Gastroesophageal sphincter (tissue), 4 donors: ENCODE measurements around the gene AQP7. TPM values are rescaled to one million over a fixed set of nuclear protein-coding genes. Genes with fewer than 3 reads are reported as not detected.

Source experiments
- ATAC-seq: fragments of 150-250 bp; one replicate; pipeline ENCODE4 v1.9.1; 2016; ENCODE audit warnings: mild to moderate bottlenecking, moderate library complexity
- H3K27ac ChIP-seq, 4 donors: fragments of 200-600 bp; sonication (generic) in 3 of 4; 1 replicate in 3 of 4; 2 replicates in 1 of 4; pipeline ENCODE4 v1.5.1; 2016 to 2019
- H3K27me3 ChIP-seq: fragments of 200-600 bp; sonication (generic); one replicate; pipeline ENCODE4 v1.5.1; 2019
- H3K36me3 ChIP-seq, 2 donors: fragments of 200-600 bp; sonication (generic); one replicate each; pipeline ENCODE4 v1.5.1; 2019; ENCODE audit warnings: control low read depth in 1 of 2
- H3K4me1 ChIP-seq, 3 donors: fragments of 200-600 bp; sonication (generic); 1 replicate in 2 of 3; 2 replicates in 1 of 3; pipeline ENCODE4 v1.5.1; 2016 to 2019; ENCODE audit warnings: control low read depth in 2 of 3
- H3K4me3 ChIP-seq, 2 donors: fragments of 200-600 bp; sonication (generic); one replicate each; pipeline ENCODE4 v1.5.1; 2019; ENCODE audit warnings: mild to moderate bottlenecking in 1 of 2, moderate library complexity in 1 of 2
- H3K9me3 ChIP-seq, 3 donors: fragments of 200-600 bp; sonication (generic); one replicate each; pipeline ENCODE4 v1.5.1; 2017 to 2019; ENCODE audit warnings: control low read depth in 2 of 3
- CTCF ChIP-seq, 4 experiments: fragments of 200-600 bp in 2 of 4; fragments of 450-650 bp in 2 of 4; sonication (generic) in 1 of 4; IDR thresholded peaks; one replicate each; pipeline ENCODE4 v1.5.1; 2017 to 2019; ENCODE audit warnings: antibody characterized with exemption in 4 of 4, mild to moderate bottlenecking in 2 of 4, moderate library complexity in 2 of 4
- EP300 ChIP-seq: sonication (generic); formaldehyde crosslinking; IDR thresholded peaks from one replicate; pipeline ENCODE4 v1.6.1; 2017; ENCODE audit warnings: antibody characterized with exemption, mild to moderate bottlenecking
- POLR2A ChIP-seq, 2 donors: fragments of 450-650 bp; IDR thresholded peaks; one replicate each; pipeline ENCODE4 v1.6.1; 2017; ENCODE audit warnings: antibody characterized with exemption in 2 of 2, mild to moderate bottlenecking in 2 of 2, moderate library complexity in 1 of 2
- POLR2AphosphoS5 ChIP-seq: sonication (generic); formaldehyde crosslinking; IDR thresholded peaks from one replicate; pipeline ENCODE4 v1.6.1; 2017; ENCODE audit warnings: antibody characterized with exemption
- WGBS, 2 donors: methylation state at CpG; one replicate each; pipeline ENCODE4 v1.1.5; 2018; ENCODE audit warnings: low coverage in 1 of 2; 5-methylcytosine and 5-hydroxymethylcytosine counted together
- total RNA-seq, 4 donors: library from RNA; depleted of rRNA; stranded (reverse); fragments of >200 nt; gene quantifications; one replicate each; pipeline ENCODE4 v1.1.0, GENCODE V29; 2016

Gene AQP7
- total RNA-seq, 4 donors from 2014 or later = 1.2 to 2.0 (median 1.6) TPM

GRCh38 chr9:33355933-33356332 is 46.4 kb downstream of the AQP7 start:
- Histone ChIP-seq H3K27ac (no peak overlapping the region), H3K36me3 (peaks cover 0 to 26% of the 10 kb centered on the region in 2 donors), H3K4me3 (no peak overlapping the region), H3K9me3 (no peaks in the 10 kb centered on the region), H3K4me1 (peaks cover 0 to 18% (median 1%) of the 10 kb centered on the region in 3 donors), H3K27me3 (no peaks in the 10 kb centered on the region)
- ATAC-seq = no peak
- 100% methylated on average over 1 of the region's 1 CpG; no CpG with 5 or more reads in 1 of the 2 donors for WGBS, 2 donors
- TF ChIP-seq CTCF (IDR thresholded peaks at IDR 0.05) (no peak), POLR2A (IDR thresholded peaks at IDR 0.05) (no peak), POLR2AphosphoS5 (no peak), EP300 (no peak)

GRCh38 chr9:33354651-33355211 is 47.6 kb downstream of the AQP7 start:
- TF ChIP-seq POLR2AphosphoS5 (no peak), EP300 (no peak), CTCF (IDR thresholded peaks at IDR 0.05) (no peak), POLR2A (IDR thresholded peaks at IDR 0.05) (no peak)
- Histone ChIP-seq H3K4me3 (no peak overlapping the region), H3K9me3 (no peaks in the 10 kb centered on the region), H3K27ac (peak overlapping the region in 3 of 4 donors; percentile 14 to 42 (median 21)), H3K36me3 (peaks cover 0 to 26% of the 10 kb centered on the region in 2 donors), H3K27me3 (no peaks in the 10 kb centered on the region), H3K4me1 (peaks cover 0 to 30% (median 10%) of the 10 kb centered on the region in 3 donors)
- ATAC-seq = no peak
- 35 to 46% methylated on average over 3 to 5 of the region's 5 CpGs for WGBS, 2 donors

DNA sequence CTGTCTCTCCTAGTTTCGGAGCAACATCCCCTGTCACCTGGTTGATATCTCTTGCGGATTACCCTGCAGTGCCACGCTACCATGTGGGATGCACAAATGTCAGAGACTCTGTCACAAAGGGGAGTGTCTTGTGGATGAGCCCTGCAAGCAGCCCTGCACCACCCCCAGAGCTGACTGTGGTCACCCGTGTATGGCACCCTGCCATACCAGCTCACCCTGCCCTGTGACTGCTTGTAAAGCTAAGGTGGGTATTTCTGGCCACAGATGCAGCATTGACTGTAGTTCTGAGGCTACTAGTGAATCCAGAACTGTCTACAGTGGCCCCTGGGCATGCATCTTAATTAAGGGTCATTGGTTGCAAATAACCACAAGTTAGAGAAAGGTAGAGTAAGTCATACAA is 50.8 kb downstream of the AQP7 start:
- Histone ChIP-seq H3K4me3 (no peak overlapping the region), H3K9me3 (no peaks in the 10 kb centered on the region), H3K27ac (peak overlapping the region in 3 of 4 donors; percentile 71 to 86 (median 84)), H3K36me3 (peaks cover 0 to 47% of the 10 kb centered on the region in 2 donors), H3K27me3 (no peaks in the 10 kb centered on the region), H3K4me1 (peaks cover 0 to 32% (median 12%) of the 10 kb centered on the region in 3 donors)
- ATAC-seq = no peak
- 94 to 100% methylated on average over 2 of the region's 4 CpGs for WGBS, 2 donors
- TF ChIP-seq CTCF (IDR thresholded peaks at IDR 0.05) = no peak
- no peak for TF ChIP-seq POLR2A (IDR thresholded peaks at IDR 0.05)
- TF ChIP-seq POLR2AphosphoS5 = no peak
- no peak for TF ChIP-seq EP300

GRCh38 chr9:33350310-33350709 is 52.1 kb downstream of the AQP7 start:
- peak; percentile 77 for ATAC-seq
- TF ChIP-seq POLR2AphosphoS5 = peak; percentile 86
- TF ChIP-seq POLR2A (IDR thresholded peaks at IDR 0.05) = no peak
- no peak for TF ChIP-seq CTCF (IDR thresholded peaks at IDR 0.05)
- no peaks in the 10 kb centered on the region for H3K27me3 ChIP-seq
- no peak overlapping the region for H3K4me3 ChIP-seq
- H3K36me3 ChIP-seq = peaks cover 0 to 54% of the 10 kb centered on the region in 2 donors
- WGBS, 2 donors = 18% methylated on average over 2 of the region's 2 CpGs
- peak overlapping the region; percentile 51 to 86 (median 78) for H3K27ac ChIP-seq
- no peaks in the 10 kb centered on the region for H3K9me3 ChIP-seq
- H3K4me1 ChIP-seq = peaks cover 0 to 32% (median 12%) of the 10 kb centered on the region in 3 donors

GRCh38 chr9:33349743-33350142 is 52.6 kb downstream of the AQP7 start:
- TF ChIP-seq EP300 = no peak
- TF ChIP-seq POLR2AphosphoS5 = peak; percentile 7
- no peaks in the 10 kb centered on the region for H3K27me3 ChIP-seq
- H3K4me1 ChIP-seq = peaks cover 0 to 27% (median 12%) of the 10 kb centered on the region in 3 donors
- ATAC-seq = peak; percentile 20
- H3K27ac ChIP-seq = peak overlapping the region; percentile 40 to 86 (median 78)
- peaks cover 0 to 57% of the 10 kb centered on the region in 2 donors for H3K36me3 ChIP-seq
- 40 to 67% methylated on average over 1 of the region's 2 CpGs for WGBS, 2 donors
- H3K4me3 ChIP-seq = no peak overlapping the region
- H3K9me3 ChIP-seq = no peaks in the 10 kb centered on the region
